ENCODE measurements around the gene CHD2.
A peak's percentile ranks its signal among the peaks of the same experiment; 100 is the strongest.

Gene CHD2

GRCh38 chr15:92885224-92886041, 14.7 kb upstream of the CHD2 start:
- no peak for DNase-seq (ENCODE audit: low spot score)

- no peak for DNase-seq (ENCODE audit: low spot score)
Measured at GRCh38 chr15:92886042-92886537, 14.0 kb upstream of the CHD2 start.

GRCh38 chr15:92886815-92887214, 13.3 kb upstream of the CHD2 start:
- no peak for DNase-seq (ENCODE audit: low spot score)

GRCh38 chr15:92887869-92888268, 12.3 kb upstream of the CHD2 start:
- DNase-seq (ENCODE audit: low spot score): no peak

- DNase-seq (ENCODE audit: low spot score): no peak
Measured at GRCh38 chr15:92889390-92890107, 10.6 kb upstream of the CHD2 start.

GRCh38 chr15:92891533-92892200, 8.5 kb upstream of the CHD2 start:
- no peak for DNase-seq (ENCODE audit: low spot score)

- DNase-seq (ENCODE audit: low spot score): no peak
Measured at GRCh38 chr15:92892201-92892555, 7.9 kb upstream of the CHD2 start.

GRCh38 chr15:92893200-92893599, 6.9 kb upstream of the CHD2 start:
- DNase-seq (ENCODE audit: low spot score): no peak

GRCh38 chr15:92896561-92896960, 3.6 kb upstream of the CHD2 start:
- no peak for DNase-seq (ENCODE audit: low spot score)

- no peak for DNase-seq (ENCODE audit: low spot score)
Measured at GRCh38 chr15:92897620-92898019, 2.5 kb upstream of the CHD2 start.

- no peak for DNase-seq (ENCODE audit: low spot score)
Measured at GRCh38 chr15:92898988-92899582, 1.0 kb upstream of the CHD2 start.

- DNase-seq (ENCODE audit: low spot score): no peak
Measured at GRCh38 chr15:92899601-92899947, 550 bp upstream of the CHD2 start.

GRCh38 chr15:92900731-92901071, 577 bp downstream of the CHD2 start:
- no peak for DNase-seq (ENCODE audit: low spot score)

GRCh38 chr15:92901072-92901761, 1.1 kb downstream of the CHD2 start:
- no peak for DNase-seq (ENCODE audit: low spot score)

GRCh38 chr15:92901995-92902394, 1.9 kb downstream of the CHD2 start:
- DNase-seq (ENCODE audit: low spot score): no peak

- DNase-seq (ENCODE audit: low spot score): no peak
Measured at GRCh38 chr15:92902737-92903593, 2.8 kb downstream of the CHD2 start.

- no peak for DNase-seq (ENCODE audit: low spot score)
Measured at GRCh38 chr15:92903631-92903965, 3.5 kb downstream of the CHD2 start.

- peak; percentile 99 for DNase-seq (ENCODE audit: low spot score)
Measured at GRCh38 chr15:92903966-92904721, 4.0 kb downstream of the CHD2 start.

GRCh38 chr15:92904722-92905571, 4.8 kb downstream of the CHD2 start:
- no peak for DNase-seq (ENCODE audit: low spot score)

GRCh38 chr15:92906020-92906419, 5.9 kb downstream of the CHD2 start:
- no peak for DNase-seq (ENCODE audit: low spot score)
